H1 (cell line): Measurements from ENCODE around the gene CDC42BPB. TPM values are rescaled to one million over a fixed set of nuclear protein-coding genes. Genes with fewer than 3 reads are reported as not detected.

Source experiments
- CTCF ChIA-PET: fragments of 300-600 bp; sonication (Branson Sonifier 250); formaldehyde crosslinking; loops from one replicate; lab custom pipeline; 2021; ENCODE audit not compliant: partially characterized antibody; lab: Charles Lee
- POLR2A ChIA-PET: fragments of 300-600 bp; sonication (Branson Sonifier 250); formaldehyde crosslinking; loops from one replicate; lab custom pipeline; 2021; ENCODE audit warnings: inconsistent platforms; ENCODE audit not compliant: partially characterized antibody; lab: Charles Lee
- DNase-seq, 2 experiments: peaks; one replicate each; pipeline versions ENCODE4 v3.0.0 to v3.0.0-alpha.2; 2010 to 2022; ENCODE audit warnings: low spot score in 2 of 2, low read depth in 1 of 2, mixed read lengths in 1 of 2
- FAIRE-seq: peaks from 2 replicates; lab custom pipeline; 2011; peaks lifted over from hg19 to GRCh38; lab: Jason Lieb, UNC
- H2AFZ ChIP-seq: 2 replicates; pipeline ENCODE4 v1.8.1; 2012; ENCODE audit warnings: low read length, inconsistent platforms
- H2AK5ac ChIP-seq: 2 replicates; pipeline ENCODE4 v1.6.1; 2013; ENCODE audit warnings: low read depth, low read length
- H2BK120ac ChIP-seq: replicated peaks from 2 replicates; pipeline ENCODE3; 2013; ENCODE audit warnings: low read depth, low read length, inconsistent platforms
- H2BK12ac ChIP-seq: 2 replicates; pipeline ENCODE4 v1.6.1; 2013; ENCODE audit warnings: low read depth, low read length
- H2BK15ac ChIP-seq: 2 replicates; pipeline ENCODE4 v1.6.1; 2013; ENCODE audit warnings: low read length
- H2BK20ac ChIP-seq: 2 replicates; pipeline ENCODE4 v1.6.1; 2013; ENCODE audit warnings: low read length
- H2BK5ac ChIP-seq: 2 replicates; pipeline ENCODE4 v1.6.1; 2013; ENCODE audit warnings: low read depth, low read length
- H3K14ac ChIP-seq: 2 replicates; pipeline ENCODE4 v1.6.1; 2013; ENCODE audit warnings: inconsistent platforms; ENCODE audit not compliant: insufficient read length
- H3K18ac ChIP-seq: 2 replicates; pipeline ENCODE4 v1.6.1; 2013; ENCODE audit warnings: low read length; ENCODE audit errors: extremely low read depth
- H3K23ac ChIP-seq: 2 replicates; pipeline ENCODE4 v1.6.1; 2013; ENCODE audit warnings: inconsistent platforms; ENCODE audit not compliant: insufficient read length
- H3K23me2 ChIP-seq: 2 replicates; pipeline ENCODE4 v1.6.1; 2013; ENCODE audit warnings: low read depth, low read length
- H3K27ac ChIP-seq: 2 replicates; pipeline ENCODE4 v1.6.1; 2011; ENCODE audit warnings: low read depth, low read length, inconsistent platforms
- H3K27me3 ChIP-seq, 4 experiments: replicated peaks in 1 of 4; 1 replicate in 1 of 4; 2 replicates in 3 of 4; pipeline versions ENCODE4 v1.6.1 to v1.8.1; 2011 to 2013; ENCODE audit warnings: low read length in 3 of 4, mild to moderate bottlenecking in 3 of 4, inconsistent platforms in 2 of 4, mixed read lengths in 2 of 4, moderate library complexity in 1 of 4; ENCODE audit not compliant: control insufficient read depth in 3 of 4, insufficient read depth in 3 of 4; ENCODE audit errors: extremely low read depth in 1 of 4
- H3K36me3 ChIP-seq, 4 experiments: 2 replicates each; pipeline versions ENCODE4 v1.6.1 to v1.8.1; 2011 to 2013; ENCODE audit warnings: mild to moderate bottlenecking in 4 of 4, low read length in 3 of 4, moderate library complexity in 2 of 4, control low read depth in 1 of 4, inconsistent platforms in 1 of 4; ENCODE audit not compliant: insufficient read depth in 4 of 4, control insufficient read depth in 2 of 4
- H3K4ac ChIP-seq: replicated peaks from 2 replicates; pipeline ENCODE3; 2013; ENCODE audit warnings: low read length, low read depth, mixed read lengths, inconsistent platforms; ENCODE audit not compliant: insufficient read length
- H3K4me1 ChIP-seq, 4 experiments: replicated peaks in 1 of 4; 1 replicate in 1 of 4; 2 replicates in 3 of 4; pipeline versions ENCODE4 v1.6.1 to v1.8.1; 2011 to 2013; ENCODE audit warnings: low read length in 3 of 4, inconsistent platforms in 2 of 4, mixed read lengths in 1 of 4; ENCODE audit not compliant: insufficient read depth in 4 of 4, control insufficient read depth in 3 of 4
- H3K4me2 ChIP-seq, 2 experiments: 2 replicates each; pipeline versions ENCODE4 v1.6.1 to v1.8.1; 2011 to 2013; ENCODE audit warnings: low read depth in 2 of 2, low read length in 2 of 2, control low read depth in 1 of 2, inconsistent platforms in 1 of 2, mild to moderate bottlenecking in 1 of 2; ENCODE audit not compliant: insufficient read depth in 1 of 2
- H3K4me3 ChIP-seq, 4 experiments: fragments of 200-600, 300-600 bp in 1 of 4; sonication (generic), shearing (Covaris generic), sonication (Bioruptor Twin) in 1 of 4; 2 replicates each; pipeline versions ENCODE4 v1.5.1 to v1.8.1; 2011 to 2016; ENCODE audit warnings: low read length in 4 of 4, low read depth in 3 of 4, control low read depth in 2 of 4, inconsistent platforms in 2 of 4, mild to moderate bottlenecking in 2 of 4, mixed read lengths in 1 of 4, moderate library complexity in 1 of 4; ENCODE audit not compliant: insufficient read depth in 2 of 4; ENCODE audit errors: extremely low read depth in 1 of 4
- H3K56ac ChIP-seq: replicated peaks from 2 replicates; pipeline ENCODE3; 2013; ENCODE audit warnings: low read depth, mild to moderate bottlenecking, mixed read lengths, low read length, inconsistent platforms; ENCODE audit not compliant: insufficient read length
- H3K79me1 ChIP-seq: 2 replicates; pipeline ENCODE4 v1.6.1; 2013; ENCODE audit warnings: low read depth, low read length, control low read depth
- H3K79me2 ChIP-seq, 2 experiments: 2 replicates each; pipeline versions ENCODE4 v1.6.1 to v1.8.1; 2012 to 2013; ENCODE audit warnings: low read length in 2 of 2, mild to moderate bottlenecking in 2 of 2, inconsistent platforms in 1 of 2; ENCODE audit not compliant: insufficient read depth in 2 of 2, control insufficient read depth in 1 of 2
- H3K9ac ChIP-seq, 4 experiments: replicated peaks in 1 of 4; 1 replicate in 1 of 4; 2 replicates in 3 of 4; pipeline versions ENCODE4 v1.6.1 to v1.8.1; 2011 to 2013; ENCODE audit warnings: low read depth in 3 of 4, low read length in 3 of 4, control low read depth in 2 of 4, mild to moderate bottlenecking in 2 of 4, moderate library complexity in 2 of 4, inconsistent platforms in 1 of 4; ENCODE audit errors: extremely low read depth in 1 of 4
- H3K9me3 ChIP-seq, 2 experiments: 2 replicates each; pipeline versions ENCODE4 v1.6.1 to v1.8.1; 2012 to 2013; ENCODE audit warnings: mild to moderate bottlenecking in 2 of 2, moderate library complexity in 2 of 2, control low read depth in 1 of 2, inconsistent platforms in 1 of 2, low read depth in 1 of 2, low read length in 1 of 2, mixed read lengths in 1 of 2; ENCODE audit not compliant: insufficient read depth in 2 of 2
- H4K20me1 ChIP-seq, 2 experiments: replicated peaks in 1 of 2; 2 replicates each; pipeline versions ENCODE3 to v1.8.1; 2011 to 2013; ENCODE audit warnings: inconsistent platforms in 2 of 2, low read length in 2 of 2, mild to moderate bottlenecking in 1 of 2; ENCODE audit not compliant: insufficient read depth in 2 of 2, control insufficient read depth in 1 of 2
- H4K5ac ChIP-seq: 2 replicates; pipeline ENCODE4 v1.6.1; 2013; ENCODE audit warnings: low read length, low read depth, mixed read lengths, inconsistent platforms; ENCODE audit not compliant: insufficient read length
- H4K8ac ChIP-seq: 2 replicates; pipeline ENCODE4 v1.8.0; 2013; ENCODE audit warnings: mild to moderate bottlenecking, moderate library complexity, low read length, inconsistent platforms; ENCODE audit not compliant: insufficient read depth; ENCODE audit errors: extremely low read depth
- H4K91ac ChIP-seq: replicated peaks from 2 replicates; pipeline ENCODE3; 2013; ENCODE audit warnings: low read length, mixed read lengths, inconsistent platforms; ENCODE audit not compliant: insufficient read length
- BACH1 ChIP-seq: IDR thresholded peaks from 2 replicates; pipeline ENCODE4 v1.6.1; 2012; ENCODE audit warnings: low read length, improper control_type of control experiment
- CBX8 ChIP-seq: fragments of 300-800, 300-1000 bp; sonication (generic); IDR thresholded peaks from 2 replicates; pipeline ENCODE4 v1.7.1; 2016; ENCODE audit warnings: low read depth, low read length, borderline replicate concordance
- CREB1 ChIP-seq: IDR thresholded peaks from 2 replicates; pipeline ENCODE4 v1.6.1; 2012; ENCODE audit warnings: inconsistent platforms
- GTF2F1 ChIP-seq: IDR thresholded peaks from 2 replicates; pipeline ENCODE4 v1.6.1; 2012; ENCODE audit warnings: low read depth, low read length, improper control_type of control experiment, borderline replicate concordance
- JUND ChIP-seq: IDR thresholded peaks from 2 replicates; pipeline ENCODE4 v1.6.1; 2011; ENCODE audit warnings: mild to moderate bottlenecking, improper control_type of control experiment, low read length
- POLR2A ChIP-seq, 2 experiments: IDR thresholded peaks; 1 replicate in 1 of 2; 2 replicates in 1 of 2; pipeline ENCODE4 v1.6.1; 2011; ENCODE audit warnings: low read depth in 2 of 2, low read length in 2 of 2, mild to moderate bottlenecking in 2 of 2; ENCODE audit errors: control extremely low read depth in 1 of 2
- RFX5 ChIP-seq: IDR thresholded peaks from 2 replicates; pipeline ENCODE4 v1.6.1; 2011; ENCODE audit warnings: low read depth, low read length, improper control_type of control experiment, borderline replicate concordance
- SIX5 ChIP-seq: IDR thresholded peaks from 2 replicates; pipeline ENCODE4 v1.6.1; 2011; ENCODE audit warnings: mild to moderate bottlenecking, low read depth, low read length
- TEAD4 ChIP-seq: IDR thresholded peaks from 2 replicates; pipeline ENCODE4 v1.6.1; 2012; ENCODE audit warnings: low read depth, low read length, inconsistent platforms, mixed read lengths
- WGBS, 2 experiments: shearing (Covaris generic) in 1 of 2; methylation state at CpG; one replicate each; pipeline versions ENCODE4 v1.1.6 to v1.1.7; 2013 to 2015; ENCODE audit warnings: low lambda C conversion rate in 2 of 2, mixed read lengths in 2 of 2, inconsistent platforms in 1 of 2, low coverage in 1 of 2, missing lambda C conversion rate in 1 of 2; ENCODE audit not compliant: insufficient replicate concordance in 2 of 2, insufficient coverage in 1 of 2, insufficient read length in 1 of 2; ENCODE audit errors: extremely low coverage in 1 of 2, missing lambda C conversion rate in 1 of 2; 5-methylcytosine and 5-hydroxymethylcytosine counted together
- polyA plus RNA-seq, 7 experiments: library from polyadenylated mRNA; depleted of rRNA in 3 of 7; stranded (reverse) in 5 of 7; unstranded in 2 of 7; fragments of >200 nt in 5 of 7; fragments of 200-250 nt in 2 of 7; gene quantifications; 1 replicate in 5 of 7; 2 replicates in 1 of 7; 4 replicates in 1 of 7; pipeline versions ENCODE4 v1.2.1 to v1.2.3, GENCODE V29; 2011 to 2013; ENCODE audit warnings: missing spikeins in 2 of 7, mixed read lengths in 2 of 7
- total RNA-seq: library from RNA; stranded (reverse); fragmentation: NEBNext Ultra II Directional; extraction: Animal tissue kit (Norgen Biotek cat#: 25700); gene quantifications from 2 replicates; pipeline ENCODE4 v1.2.1, GENCODE V29; 2021
- TF ChIP-seq, protein P1 (sequence below): IDR thresholded peaks from 2 replicates; pipeline ENCODE4 v1.6.1; 2012; ENCODE audit warnings: inconsistent platforms

The CDC42BPB gene
- total and polyA plus RNA-seq, 2 of the 8 experiments (the other 6 are each of a cell fraction or from before 2014, with no cell fraction given) = 51.2 to 88.2 TPM

- Histone ChIP-seq H3K4me1 (no peaks in the 10 kb centered on the region), H3K36me3 (peaks cover 8 to 68% (median 49%) of the 10 kb centered on the region in 4 experiments; a peak in 7 of 8 replicates), H3K4me2 (no peak overlapping the region), H3K79me1 (no peaks in the 10 kb centered on the region; the same call in 1 of the 2 replicates), H3K56ac (no peak overlapping the region), H2AK5ac (no peak overlapping the region), H3K27me3 (no peaks in the 10 kb centered on the region), H4K8ac (no peak overlapping the region), H3K9me3 (no peaks in the 10 kb centered on the region), H3K79me2 (no peaks in the 10 kb centered on the region), H3K4me3 (no peak overlapping the region), H3K27ac (no peak overlapping the region), H4K91ac (no peak overlapping the region), H3K23me2 (no peaks in the 10 kb centered on the region), H3K14ac (no peak overlapping the region), H2BK15ac (no peak overlapping the region), H2AFZ (no peak overlapping the region), H2BK5ac (no peak overlapping the region), H2BK12ac (no peak overlapping the region), H4K20me1 (peaks cover 2 to 6% of the 10 kb centered on the region in 2 experiments), H4K5ac (no peak overlapping the region), H2BK20ac (no peak overlapping the region), H3K9ac (no peak overlapping the region), H2BK120ac (no peak overlapping the region), H3K4ac (no peak overlapping the region), H3K23ac (no peak overlapping the region), H3K18ac (no peak overlapping the region)
- TF ChIP-seq SIX5 = no peak
- TF ChIP-seq CREB1 = no peak
- no peak for TF ChIP-seq JUND
- TF ChIP-seq, protein P1, sequence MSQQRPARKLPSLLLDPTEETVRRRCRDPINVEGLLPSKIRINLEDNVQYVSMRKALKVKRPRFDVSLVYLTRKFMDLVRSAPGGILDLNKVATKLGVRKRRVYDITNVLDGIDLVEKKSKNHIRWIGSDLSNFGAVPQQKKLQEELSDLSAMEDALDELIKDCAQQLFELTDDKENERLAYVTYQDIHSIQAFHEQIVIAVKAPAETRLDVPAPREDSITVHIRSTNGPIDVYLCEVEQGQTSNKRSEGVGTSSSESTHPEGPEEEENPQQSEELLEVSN = no peak
- TF ChIP-seq POLR2A (IDR thresholded peaks at IDR 0.05; ENCODE audit: control extremely low read depth in 1 of 2, low read depth in 2 of 2, low read length in 2 of 2) = no peak
- TF ChIP-seq RFX5 = no peak
- TF ChIP-seq GTF2F1 = no peak
- TF ChIP-seq TEAD4 = no peak
- TF ChIP-seq CBX8 = no peak
- no peak for TF ChIP-seq BACH1
- ChIA-PET POLR2A (no interaction called here), CTCF (no interaction called here)
- DNase-seq (no peak), FAIRE-seq (no peak)
- 92% methylated on average over 39 of the region's 39 CpGs; no CpG with 5 or more reads in 1 of the 2 experiments for WGBS, 2 experiments
Measured at GRCh38 chr14:102964152-102964730, 93.1 kb downstream of the CDC42BPB start.
